Subcutaneous adipose tissue (tissue), 4 donors: Measurements from ENCODE around the gene SH3PXD2A. TPM values are rescaled to one million over a fixed set of nuclear protein-coding genes. Genes with fewer than 3 reads are reported as not detected.

ENCODE experiments used
- CTCF ChIP-seq: fragments of 450-650 bp; IDR thresholded peaks from one replicate; pipeline ENCODE4 v1.5.1; 2016; ENCODE audit warnings: low read depth, mild to moderate bottlenecking, control low read depth, antibody characterized with exemption, moderate library complexity
- total RNA-seq, 4 donors: library from RNA; depleted of rRNA; stranded (reverse); fragments of >200 nt; gene quantifications; one replicate each; pipeline ENCODE4 v1.1.0, GENCODE V29; 2016

Gene SH3PXD2A
- total RNA-seq, 4 donors from 2014 or later, result 13.0 to 23.6 (median 18.7) TPM

- TF ChIP-seq CTCF, result no peak
These were observed 87.6 kb downstream of the SH3PXD2A start for GRCh38 chr10:103767756-103768155.

- no peak for TF ChIP-seq CTCF
These were observed 88.4 kb downstream of the SH3PXD2A start for GRCh38 chr10:103766751-103767505.

GRCh38 chr10:103765981-103766380, 89.4 kb downstream of the SH3PXD2A start:
- TF ChIP-seq CTCF, result no peak

GRCh38 chr10:103765168-103765567, 90.2 kb downstream of the SH3PXD2A start:
- TF ChIP-seq CTCF, result no peak

- no peak for TF ChIP-seq CTCF
These were observed 90.9 kb downstream of the SH3PXD2A start for GRCh38 chr10:103764296-103765088.

- no peak for TF ChIP-seq CTCF
These were observed 91.8 kb downstream of the SH3PXD2A start for GRCh38 chr10:103763374-103764202.
